Hematopoietic multipotent progenitor cell (in vitro differentiated cells): ENCODE results near the gene PACS2. TPM values are rescaled to one million over a fixed set of nuclear protein-coding genes. Genes with fewer than 3 reads are reported as not detected.

ENCODE experiments used
- DNase-seq, 3 donors: peaks; one replicate each; pipeline ENCODE4 v3.0.0-alpha.2; 2011 to 2015; ENCODE audit warnings: low read depth in 2 of 3, low spot score in 2 of 3
- total RNA-seq: library from RNA; depleted of rRNA; stranded (reverse); fragments of >200 nt; gene quantifications from one replicate; pipeline ENCODE4 v1.2.3, GENCODE V29; 2012

PACS2 gene
- total RNA-seq, 1 donor: 104 TPM

GRCh38 chr14:105397350-105397931 lies 82.9 kb downstream of the PACS2 start:
- DNase-seq: no peak

GRCh38 chr14:105398044-105398725 lies 83.6 kb downstream of the PACS2 start, which contains the start of gene TEX22:
Gene TEX22, plus strand, starts transcription at chr14:105398538. Its CDS starts 803 bp downstream, at chr14:105399341.
- peak; percentile 70 to 94 (median 91) for DNase-seq

- DNase-seq: peak in 2 of 3 donors; percentile 75 to 83
Measured at GRCh38 chr14:105398726-105399465, 84.3 kb downstream of the PACS2 start.

- no peak for DNase-seq
Measured at GRCh38 chr14:105399466-105399775, 84.9 kb downstream of the PACS2 start.

GRCh38 chr14:105400016-105400415 lies 85.5 kb downstream of the PACS2 start:
- no peak for DNase-seq

GRCh38 chr14:105401699-105402098 lies 87.2 kb downstream of the PACS2 start:
- DNase-seq: no peak

GRCh38 chr14:105408592-105408991 lies 94.0 kb downstream of the PACS2 start:
- DNase-seq: no peak

GRCh38 chr14:105409364-105409763 lies 94.8 kb downstream of the PACS2 start:
- DNase-seq: no peak

- no peak for DNase-seq
Measured at GRCh38 chr14:105410642-105411016, 96.1 kb downstream of the PACS2 start.

- DNase-seq: peak in 1 of 3 donors; percentile 32
Measured at GRCh38 chr14:105411017-105411941, 96.7 kb downstream of the PACS2 start.

GRCh38 chr14:105411985-105412770 lies 97.6 kb downstream of the PACS2 start:
- DNase-seq: no peak

- DNase-seq: no peak
Measured at GRCh38 chr14:105412771-105413543, 98.4 kb downstream of the PACS2 start.

GRCh38 chr14:105413544-105413886 lies 99.0 kb downstream of the PACS2 start:
- no peak for DNase-seq

- DNase-seq: peak; percentile 40 to 78 (median 76)
Measured at GRCh38 chr14:105414456-105415371, 100.2 kb downstream of the PACS2 start.

GRCh38 chr14:105415481-105416428 lies 101.2 kb downstream of the PACS2 start:
- no peak for DNase-seq

- DNase-seq: no peak
Measured at GRCh38 chr14:105416671-105417070, 102.1 kb downstream of the PACS2 start.

GRCh38 chr14:105417690-105418121 lies 103.2 kb downstream of the PACS2 start:
- DNase-seq: no peak
